HG03025 (cell line): ENCODE results near the gene EFNA4.

Experiments
- ATAC-seq: cut with Tn5 transposase; IDR thresholded peaks from one replicate; pipeline ENCODE4 v1.9.1; 2021; ENCODE audit warnings: mild to moderate bottlenecking, moderate library complexity; ENCODE audit not compliant: unreplicated experiment, low FRiP score

EFNA4 gene

DNA sequence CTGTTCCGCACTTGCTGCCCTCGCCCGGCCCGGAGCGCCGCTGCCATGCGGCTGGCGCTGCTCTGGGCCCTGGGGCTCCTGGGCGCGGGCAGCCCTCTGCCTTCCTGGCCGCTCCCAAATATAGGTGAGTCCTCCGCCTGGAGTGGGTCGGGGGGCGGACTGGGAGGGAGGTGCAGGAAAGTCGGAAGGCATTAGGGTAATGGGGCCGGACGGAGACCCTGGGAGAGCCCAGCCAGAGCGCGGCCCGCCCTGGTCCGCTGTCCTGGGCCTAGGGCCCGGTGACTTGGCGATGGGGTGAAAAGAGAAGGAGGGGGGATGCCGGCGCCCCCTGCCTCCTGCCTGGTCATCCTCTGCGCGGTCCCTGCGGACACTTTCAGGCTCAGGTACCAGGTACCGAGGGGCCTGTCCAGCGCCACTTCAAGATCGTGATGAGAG, 12.2 kb upstream of the EFNA4 start:
- peak; percentile 7 for ATAC-seq

DNA sequence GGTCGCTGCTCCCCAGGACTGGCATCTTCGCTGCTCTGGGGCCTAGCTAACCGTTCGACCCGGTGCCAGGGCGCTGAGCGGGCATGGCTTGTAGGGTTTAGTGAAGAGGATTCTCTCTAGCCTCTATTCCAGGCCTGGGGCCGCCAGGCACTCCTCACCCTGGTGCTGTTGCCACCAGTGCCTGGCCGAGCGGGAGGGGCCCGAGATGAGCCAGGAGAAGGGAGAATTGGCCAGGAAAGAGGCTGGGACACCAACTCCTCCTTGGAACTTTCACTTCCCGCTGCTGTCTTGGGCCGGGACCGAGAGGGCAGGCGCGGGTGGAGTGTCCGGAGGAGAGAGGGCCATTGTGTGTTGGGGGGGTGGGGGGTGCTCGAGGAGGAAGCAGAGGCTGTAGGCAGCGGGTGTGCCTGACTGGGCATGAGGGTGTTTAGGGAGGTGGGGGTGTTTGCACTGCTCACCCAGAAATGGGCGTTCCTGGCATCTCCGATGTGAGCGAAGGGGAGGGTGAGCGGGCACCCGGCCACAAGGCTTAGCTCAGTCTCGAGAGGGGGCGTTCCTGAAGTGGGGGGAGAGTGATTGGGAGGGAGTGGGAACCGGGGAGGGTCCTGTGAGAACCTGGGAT, 11.7 kb upstream of the EFNA4 start:
- no peak for ATAC-seq

GRCh38 chr1:155052439-155053395, 10.8 kb upstream of the EFNA4 start:
- no peak for ATAC-seq

- no peak for ATAC-seq
These were observed 9.9 kb upstream of the EFNA4 start for GRCh38 chr1:155053531-155054105.

DNA sequence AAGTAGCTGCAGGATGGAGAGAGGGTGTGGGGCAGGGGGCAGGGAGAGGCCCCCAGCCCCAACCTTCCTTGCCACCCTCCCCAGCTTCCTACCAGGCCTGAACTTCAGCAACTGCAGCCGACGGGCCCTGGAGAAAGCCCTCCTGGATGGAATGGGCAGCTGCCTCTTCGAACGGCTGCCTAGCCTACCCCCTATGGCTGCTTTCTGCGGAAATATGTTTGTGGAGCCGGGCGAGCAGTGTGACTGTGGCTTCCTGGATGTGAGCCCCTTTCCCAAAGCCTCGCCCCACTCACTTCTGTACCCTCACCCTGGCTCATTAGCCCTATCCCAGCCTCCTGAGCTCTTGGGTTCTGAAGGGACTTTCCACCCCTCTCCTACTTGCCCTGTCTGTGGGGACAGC, 6.4 kb upstream of the EFNA4 start:
- ATAC-seq: no peak

DNA sequence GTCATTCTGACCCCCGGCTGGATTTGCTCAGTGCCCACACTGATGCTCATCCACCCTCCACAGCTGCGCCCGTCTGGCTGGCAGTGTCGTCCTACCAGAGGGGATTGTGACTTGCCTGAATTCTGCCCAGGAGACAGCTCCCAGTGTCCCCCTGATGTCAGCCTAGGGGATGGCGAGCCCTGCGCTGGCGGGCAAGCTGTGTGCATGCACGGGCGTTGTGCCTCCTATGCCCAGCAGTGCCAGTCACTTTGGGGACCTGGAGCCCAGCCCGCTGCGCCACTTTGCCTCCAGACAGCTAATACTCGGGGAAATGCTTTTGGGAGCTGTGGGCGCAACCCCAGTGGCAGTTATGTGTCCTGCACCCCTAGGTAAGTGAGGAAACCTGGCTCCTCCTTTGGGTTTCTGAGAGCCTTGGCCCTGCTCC, 5.7 kb upstream of the EFNA4 start:
- no peak for ATAC-seq

GRCh38 chr1:155060736-155061135, 2.8 kb upstream of the EFNA4 start:
- no peak for ATAC-seq

DNA sequence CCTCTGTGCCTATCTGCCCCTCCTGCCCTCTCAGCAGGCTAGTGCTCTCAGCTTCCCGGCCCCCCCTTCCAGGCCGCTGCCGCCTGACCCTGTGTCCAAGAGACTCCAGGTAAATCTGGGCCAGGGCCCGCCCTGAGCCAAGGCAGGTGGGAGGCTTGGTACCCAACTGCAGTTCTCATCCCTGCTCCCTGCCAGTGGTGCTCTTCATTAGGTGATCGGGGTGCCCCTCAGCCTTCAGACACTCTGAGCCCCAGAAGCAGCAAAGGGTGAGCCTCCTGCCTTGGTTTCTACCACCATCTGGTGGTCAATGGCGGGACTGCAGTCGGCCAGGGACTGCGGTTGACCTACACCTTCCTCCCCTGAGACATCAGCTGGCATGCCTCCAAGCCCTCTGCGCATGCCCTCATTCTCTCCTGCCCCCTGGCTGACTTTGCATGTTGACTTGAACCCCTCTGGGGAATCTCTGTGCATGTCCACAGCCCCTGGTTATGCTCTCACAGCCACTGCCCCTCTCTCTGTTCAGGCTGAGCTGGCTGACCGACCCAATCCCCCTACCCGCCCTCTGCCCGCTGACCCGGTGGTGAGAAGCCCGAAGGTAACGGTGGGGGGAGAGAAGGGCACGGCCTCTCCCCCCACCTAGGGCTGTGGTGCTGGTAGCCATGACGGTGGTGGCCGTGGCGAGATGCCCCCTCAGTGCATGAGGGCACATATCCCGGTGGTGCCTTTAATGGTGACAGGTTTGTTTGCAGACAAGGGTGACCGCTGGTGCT, 2.0 kb upstream of the EFNA4 start:
- no peak for ATAC-seq

DNA sequence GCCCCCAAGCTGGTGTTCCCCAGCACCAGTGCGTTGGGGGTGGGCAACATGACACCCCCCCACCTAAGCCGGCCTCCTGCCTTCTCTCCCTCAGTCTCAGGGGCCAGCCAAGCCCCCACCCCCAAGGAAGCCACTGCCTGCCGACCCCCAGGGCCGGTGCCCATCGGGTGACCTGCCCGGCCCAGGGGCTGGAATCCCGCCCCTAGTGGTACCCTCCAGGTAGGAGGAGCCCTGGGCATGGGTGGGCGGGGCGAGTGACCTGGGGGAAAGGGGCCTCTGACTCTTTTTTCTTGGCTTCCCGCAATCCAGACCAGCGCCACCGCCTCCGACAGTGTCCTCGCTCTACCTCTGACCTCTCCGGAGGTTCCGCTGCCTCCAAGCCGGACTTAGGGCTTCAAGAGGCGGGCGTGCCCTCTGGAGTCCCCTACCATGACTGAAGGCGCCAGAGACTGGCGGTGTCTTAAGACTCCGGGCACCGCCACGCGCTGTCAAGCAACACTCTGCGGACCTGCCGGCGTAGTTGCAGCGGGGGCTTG, 1.3 kb upstream of the EFNA4 start:
- ATAC-seq: no peak

DNA sequence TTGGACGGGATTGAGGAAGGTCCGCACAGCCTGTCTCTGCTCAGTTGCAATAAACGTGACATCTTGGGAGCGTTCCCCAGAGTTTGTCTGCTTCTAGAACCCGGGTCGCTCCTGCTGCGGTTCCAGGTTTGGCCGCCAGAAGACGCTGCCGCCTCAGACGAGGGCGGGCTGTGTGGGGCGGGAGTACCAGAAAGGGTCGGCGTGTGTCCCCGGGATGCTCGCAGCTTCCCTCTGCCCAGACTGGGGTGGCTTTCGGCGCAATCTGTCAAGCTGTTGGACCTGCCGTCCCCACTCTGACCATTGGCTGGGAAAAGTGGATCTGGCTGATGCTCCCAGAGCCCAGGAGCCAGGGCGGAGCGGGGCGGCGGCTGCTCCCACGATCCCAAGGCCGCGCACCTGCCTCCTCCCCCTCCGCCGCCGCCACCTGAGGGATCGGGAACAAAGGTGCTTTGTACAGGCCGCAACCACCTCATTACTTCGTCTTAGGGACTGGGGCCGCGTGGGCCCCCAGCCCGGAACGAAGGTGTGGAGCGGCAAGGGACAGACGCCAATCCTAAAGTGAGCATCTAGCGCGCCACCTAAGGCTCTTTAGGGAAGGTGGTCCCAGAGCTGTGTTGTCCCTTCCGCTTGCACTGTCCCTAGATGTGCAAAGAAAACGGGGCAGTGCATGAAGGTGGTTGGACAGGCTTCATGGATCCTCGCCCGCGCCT, 683 bp upstream of the EFNA4 start:
- no peak for ATAC-seq

DNA sequence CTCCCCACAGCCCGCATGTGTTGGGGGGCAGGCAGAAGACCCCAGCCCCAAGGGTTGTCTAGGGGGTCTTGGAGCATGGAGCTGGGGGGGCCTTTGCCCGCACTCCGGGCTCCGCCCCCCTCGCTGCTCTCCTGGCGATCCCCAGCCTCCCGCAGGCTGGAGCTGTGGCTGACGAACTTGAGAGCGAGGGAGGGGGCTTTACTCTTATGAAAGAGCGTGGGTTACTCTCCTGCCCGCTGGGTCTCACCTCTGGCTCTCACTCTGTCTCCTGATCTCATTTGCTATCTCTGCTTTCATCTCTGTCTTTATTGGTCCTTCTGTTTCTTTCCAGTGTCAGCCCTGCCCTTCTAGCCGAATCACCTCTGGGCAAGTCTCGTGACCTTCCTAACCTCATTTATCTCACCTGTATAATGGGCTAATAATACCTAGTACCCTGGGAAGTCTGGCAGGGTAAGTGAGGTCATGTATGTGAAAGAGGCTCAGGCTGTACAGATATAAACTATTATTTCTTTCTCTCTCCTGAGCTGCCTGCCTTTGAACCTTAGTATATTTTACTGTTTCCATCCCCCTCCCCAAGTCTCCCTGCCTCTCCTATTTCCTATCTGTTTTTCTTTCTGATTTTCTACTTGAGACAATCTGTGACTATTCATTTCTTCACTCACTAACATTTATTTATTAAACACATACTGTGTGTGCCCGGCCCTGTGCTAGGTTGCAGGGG, 731 bp downstream of the EFNA4 start:
- ATAC-seq: peak; percentile 12

DNA sequence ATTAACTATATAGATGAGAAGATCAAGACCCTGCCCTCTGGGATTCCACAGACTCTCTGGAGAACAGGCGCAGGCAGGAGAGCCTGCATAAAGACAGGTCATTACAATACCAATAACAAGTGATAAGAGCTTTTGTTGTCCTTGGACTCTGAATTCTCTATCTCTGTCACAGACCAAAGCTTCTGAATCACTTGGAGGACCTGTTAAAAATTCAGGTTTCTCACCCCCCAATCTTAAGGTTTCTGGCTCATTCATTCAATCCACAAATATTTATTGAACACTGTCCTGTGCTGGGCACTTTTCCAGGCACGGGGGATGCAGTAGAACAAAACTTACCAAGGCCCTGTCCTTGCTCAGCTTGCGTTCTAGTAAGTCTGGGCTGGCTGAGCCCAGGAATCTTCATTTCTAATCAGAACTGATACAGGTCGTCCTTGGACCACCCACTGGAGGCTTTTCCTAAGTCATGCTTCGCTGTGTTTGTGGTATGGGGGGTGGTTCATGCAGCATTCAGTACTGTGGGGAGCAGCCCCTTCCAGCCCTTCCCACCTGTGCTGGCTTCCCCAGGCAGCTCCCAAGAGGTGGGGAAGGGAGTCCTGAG, 1.4 kb downstream of the EFNA4 start:
- no peak for ATAC-seq

- no peak for ATAC-seq
These were observed 3.2 kb downstream of the EFNA4 start for GRCh38 chr1:155066777-155067176.

DNA sequence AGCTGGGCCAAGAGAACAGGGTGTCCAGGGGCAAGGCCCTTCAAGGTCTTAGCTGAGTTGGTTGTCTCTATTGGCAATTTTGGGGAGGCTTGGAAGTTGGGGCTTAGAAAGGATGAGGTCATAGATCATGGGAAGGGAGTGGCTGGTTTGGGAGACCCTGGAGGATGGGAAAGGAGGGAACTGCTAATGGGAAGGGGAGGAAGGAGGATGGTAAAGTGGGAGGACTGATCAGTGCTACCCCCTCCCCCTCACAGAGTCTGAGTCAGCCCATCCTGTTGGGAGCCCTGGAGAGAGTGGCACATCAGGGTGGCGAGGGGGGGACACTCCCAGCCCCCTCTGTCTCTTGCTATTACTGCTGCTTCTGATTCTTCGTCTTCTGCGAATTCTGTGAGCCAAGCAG, 5.1 kb downstream of the EFNA4 start:
- no peak for ATAC-seq

DNA sequence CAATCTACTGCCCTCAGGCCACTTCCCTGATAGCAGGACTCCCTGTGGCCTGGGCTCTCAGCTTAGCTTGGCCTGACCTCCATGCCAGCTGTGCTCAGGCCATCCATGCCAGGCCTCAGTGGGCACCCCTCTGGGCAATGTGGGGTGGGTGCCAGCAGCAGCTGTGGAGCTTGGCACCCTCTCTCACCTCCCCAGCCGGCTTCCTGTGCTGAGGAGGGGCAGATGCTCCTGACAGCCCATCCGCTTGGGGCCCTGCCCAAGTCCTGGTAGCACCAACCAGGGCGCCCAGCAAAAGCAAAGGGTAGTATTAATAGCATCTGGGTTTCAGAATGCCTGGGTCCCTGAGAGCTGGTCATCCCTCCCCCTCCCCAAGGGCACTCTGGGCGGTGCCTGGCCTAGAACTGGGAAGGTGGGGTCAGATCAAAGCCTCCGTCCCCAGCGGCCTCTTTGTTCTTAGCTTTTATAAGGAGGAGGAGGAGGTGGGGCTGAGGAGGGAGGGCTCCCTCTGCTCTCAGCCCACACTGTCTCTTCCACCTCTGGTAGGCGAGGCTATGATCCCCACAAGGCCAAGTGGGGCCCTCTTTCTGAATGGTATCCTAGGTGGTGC, 6.1 kb downstream of the EFNA4 start:
- ATAC-seq: no peak

- ATAC-seq: no peak
These were observed 6.7 kb downstream of the EFNA4 start for GRCh38 chr1:155070158-155070621.

DNA sequence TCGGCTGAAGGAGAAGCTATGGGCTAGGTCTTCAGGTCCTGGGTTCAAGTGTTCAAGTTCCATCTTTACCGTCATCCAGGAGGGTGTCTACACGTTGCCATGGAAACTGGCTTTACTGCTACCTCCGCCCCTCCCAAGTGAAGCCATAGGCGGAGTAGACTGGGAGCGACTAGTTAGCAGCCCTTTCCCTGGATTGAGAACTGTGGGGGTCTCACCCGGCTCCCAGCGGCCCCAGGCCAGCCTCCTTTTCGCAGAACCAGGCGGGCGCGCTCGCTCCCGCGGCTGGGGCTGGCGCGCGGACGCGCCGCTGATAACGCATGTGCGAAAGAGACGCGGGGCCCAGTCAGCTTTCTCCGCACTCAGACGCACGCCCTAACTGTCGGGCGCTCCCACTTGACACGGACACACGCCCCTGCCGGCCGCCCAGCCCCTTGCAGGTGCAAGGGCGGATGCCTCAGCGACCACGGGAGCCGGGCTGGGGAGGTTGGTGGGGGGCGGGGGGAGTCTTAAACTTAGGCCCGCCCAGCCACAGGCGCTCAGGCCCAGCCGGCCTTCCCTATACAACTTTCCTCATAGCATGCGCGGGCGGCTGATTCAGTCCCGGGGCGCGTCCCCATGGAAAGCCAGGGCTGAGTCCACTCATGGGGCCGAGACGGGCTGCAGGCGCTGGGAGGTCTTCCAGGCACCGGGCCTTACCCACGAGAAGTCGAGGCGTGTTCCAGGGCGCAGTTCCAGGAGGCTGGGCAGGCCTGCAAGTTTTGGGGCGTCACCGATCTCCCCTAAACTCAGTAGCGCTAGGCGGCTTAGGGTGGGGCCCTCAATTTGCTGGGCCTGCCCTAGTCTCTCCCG, 7.4 kb downstream of the EFNA4 start:
- no peak for ATAC-seq
